Ectodermal cell (in vitro differentiated cells): ENCODE measurements around the gene PIEZO1.
A peak's percentile ranks its signal among the peaks of the same experiment; 100 is the strongest.
"Not testable (repeated sequence)": the region's sequence is repeated elsewhere in the genome, so short reads cannot be mapped to it uniquely, and the experiment has no call there.

ENCODE experiments used
- H3K27ac ChIP-seq: 2 replicates; pipeline ENCODE4 v1.7.0; 2013; ENCODE audit warnings: mild to moderate bottlenecking, low read depth, low read length; ENCODE audit not compliant: insufficient read depth, poor library complexity, severe bottlenecking
- H3K27me3 ChIP-seq: 2 replicates; pipeline ENCODE4 v1.7.0; 2013; ENCODE audit warnings: mild to moderate bottlenecking, low read length; ENCODE audit not compliant: insufficient read depth, control insufficient read depth, poor library complexity, severe bottlenecking
- H3K36me3 ChIP-seq: one replicate; pipeline ENCODE4 v1.7.0; 2013; ENCODE audit warnings: low read length; ENCODE audit not compliant: control insufficient read depth, insufficient read depth
- H3K4me1 ChIP-seq: one replicate; pipeline ENCODE4 v1.7.0; 2013; ENCODE audit warnings: low read length; ENCODE audit not compliant: control insufficient read depth, insufficient read depth
- H3K4me3 ChIP-seq: 2 replicates; pipeline ENCODE4 v1.7.0; 2013; ENCODE audit warnings: low read depth, low read length, control low read depth; ENCODE audit not compliant: insufficient read depth
- H3K9me3 ChIP-seq: 2 replicates; pipeline ENCODE4 v1.7.0; 2013; ENCODE audit warnings: mild to moderate bottlenecking, low read length, moderate library complexity; ENCODE audit not compliant: control insufficient read depth
- WGBS, 2 experiments: methylation state at CpG; one replicate each; pipeline ENCODE4 v1.1.7; 2013; ENCODE audit warnings: missing lambda C conversion rate in 2 of 2; 5-methylcytosine and 5-hydroxymethylcytosine counted together

Gene PIEZO1

GRCh38 chr16:88773812-88774291 lies 11.2 kb downstream of the PIEZO1 start:
- Histone ChIP-seq H3K4me3 (no peak overlapping the region), H3K36me3 (no peaks in the 10 kb centered on the region), H3K4me1 (peaks cover 59% of the 10 kb centered on the region), H3K27me3 (peaks cover 32% of the 10 kb centered on the region), H3K27ac (no peak overlapping the region), H3K9me3 (no peaks in the 10 kb centered on the region)
- WGBS, 2 experiments = 65 to 67% methylated on average over 12 of the region's 12 CpGs

DNA sequence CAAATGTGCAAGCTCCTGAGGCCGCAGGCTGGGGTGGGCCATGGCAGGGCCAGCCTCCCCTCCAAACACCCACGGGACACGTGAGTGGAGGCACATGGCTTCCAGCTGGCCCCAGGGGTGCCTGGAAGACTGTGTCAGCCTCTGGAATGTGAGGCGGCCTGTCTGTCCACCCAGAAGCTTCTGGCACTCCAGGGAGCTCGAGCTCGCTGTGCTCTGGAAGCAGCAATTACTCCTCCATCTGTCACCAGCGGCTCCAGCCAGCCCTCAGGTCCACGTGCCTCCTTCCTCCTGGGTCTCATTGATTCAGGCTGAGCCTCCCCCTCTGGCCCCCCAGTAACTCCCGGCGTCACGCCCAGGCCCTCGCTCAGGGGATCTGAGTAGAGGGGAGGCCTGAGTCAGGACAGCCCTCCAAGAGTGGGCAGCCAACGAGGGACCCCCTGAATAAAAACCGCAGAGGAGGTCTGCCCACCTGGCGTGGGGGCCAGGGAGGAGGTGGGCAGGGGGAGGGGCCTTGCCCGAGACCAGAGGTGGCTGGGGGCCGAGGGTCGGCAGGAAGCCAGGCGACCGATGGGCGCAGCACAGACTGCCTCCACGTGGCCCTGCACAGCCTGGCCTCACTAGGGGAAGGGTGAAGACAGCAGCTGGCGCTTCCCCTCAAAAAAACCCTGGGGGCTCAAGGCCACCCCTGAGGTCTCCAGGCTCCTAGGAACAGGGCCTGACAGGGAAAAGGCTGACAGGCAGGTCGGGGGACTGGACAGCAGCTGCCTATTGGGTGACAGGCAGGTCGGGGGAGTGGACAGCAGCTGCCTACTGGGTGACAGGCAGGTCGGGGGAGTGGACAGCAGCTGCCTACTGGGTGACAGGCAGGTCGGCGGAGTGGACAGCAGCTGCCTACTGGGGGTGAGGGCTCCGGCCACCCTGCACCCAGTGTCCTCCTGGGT lies 11.9 kb downstream of the PIEZO1 start:
- Histone ChIP-seq H3K4me3 (no peak overlapping the region), H3K27me3 (peaks cover 32% of the 10 kb centered on the region), H3K36me3 (no peaks in the 10 kb centered on the region), H3K27ac (no peak overlapping the region), H3K9me3 (no peaks in the 10 kb centered on the region), H3K4me1 (peaks cover 54% of the 10 kb centered on the region)
- 72 to 73% methylated on average over 29 of the region's 29 CpGs for WGBS, 2 experiments

- WGBS, 2 experiments = 92 to 93% methylated on average over 17 of the region's 23 CpGs
- H3K36me3 ChIP-seq, H3K9me3 ChIP-seq, H3K27ac ChIP-seq, H3K4me3 ChIP-seq: not testable (repeated sequence)
- Histone ChIP-seq H3K27me3 (peaks cover 35% of the 10 kb centered on the region), H3K4me1 (peaks cover 47% of the 10 kb centered on the region)
These were observed 13.2 kb downstream of the PIEZO1 start for GRCh38 chr16:88771781-88772180.

DNA sequence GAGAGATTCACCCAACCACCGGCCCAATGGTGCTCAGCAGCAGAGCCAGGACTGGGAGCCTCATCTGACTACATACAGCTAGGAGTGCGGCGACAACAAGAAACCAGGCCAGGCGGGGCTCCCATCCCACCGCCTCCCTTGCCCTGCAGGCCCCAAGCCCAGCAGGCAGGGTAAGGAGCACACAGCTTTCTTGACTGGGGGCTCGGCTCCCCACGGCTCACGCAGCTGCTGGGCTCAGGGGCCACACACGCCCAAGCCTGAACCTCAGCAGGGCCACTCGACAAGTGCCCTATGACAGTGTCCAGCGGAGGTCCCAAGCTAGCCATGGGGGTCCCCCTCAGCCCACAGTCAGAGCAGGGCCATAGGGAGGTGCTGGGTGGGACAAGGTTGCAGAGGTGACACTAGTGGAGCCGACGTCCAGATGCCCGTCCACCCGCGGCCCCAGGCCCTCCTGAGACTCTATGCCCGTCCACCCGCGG lies 13.7 kb downstream of the PIEZO1 start:
- Histone ChIP-seq H3K4me3 (peak overlapping the region; percentile 13), H3K9me3 (no peaks in the 10 kb centered on the region), H3K4me1 (peaks cover 47% of the 10 kb centered on the region), H3K36me3 (no peaks in the 10 kb centered on the region), H3K27me3 (peaks cover 35% of the 10 kb centered on the region), H3K27ac (no peak overlapping the region)
- 74 to 77% methylated on average over 16 to 19 of the region's 19 CpGs for WGBS, 2 experiments

GRCh38 chr16:88770461-88771293 lies 14.3 kb downstream of the PIEZO1 start:
- Histone ChIP-seq H3K4me1 (peaks cover 44% of the 10 kb centered on the region), H3K9me3 (no peaks in the 10 kb centered on the region), H3K4me3 (peak overlapping the region; percentile 13), H3K36me3 (no peaks in the 10 kb centered on the region), H3K27ac (no peak overlapping the region), H3K27me3 (peaks cover 35% of the 10 kb centered on the region)
- 20 to 21% methylated on average over 41 of the region's 41 CpGs for WGBS, 2 experiments

GRCh38 chr16:88769617-88770460 lies 15.2 kb downstream of the PIEZO1 start:
- Histone ChIP-seq H3K9me3 (no peaks in the 10 kb centered on the region), H3K27me3 (peaks cover 35% of the 10 kb centered on the region), H3K36me3 (no peaks in the 10 kb centered on the region), H3K27ac (no peak overlapping the region), H3K4me3 (peak overlapping the region; percentile 11), H3K4me1 (peaks cover 44% of the 10 kb centered on the region)
- 19 to 20% methylated on average over 30 of the region's 30 CpGs for WGBS, 2 experiments

- peaks cover 46% of the 10 kb centered on the region for H3K4me1 ChIP-seq
- no peak overlapping the region for H3K4me3 ChIP-seq
- no peaks in the 10 kb centered on the region for H3K9me3 ChIP-seq
- peaks cover 35% of the 10 kb centered on the region for H3K27me3 ChIP-seq
- no peaks in the 10 kb centered on the region for H3K36me3 ChIP-seq
- H3K27ac ChIP-seq = no peak overlapping the region
- 71 to 75% methylated on average over 23 to 24 of the region's 24 CpGs for WGBS, 2 experiments
These were observed 16.8 kb downstream of the PIEZO1 start for GRCh38 chr16:88768071-88768783.

DNA sequence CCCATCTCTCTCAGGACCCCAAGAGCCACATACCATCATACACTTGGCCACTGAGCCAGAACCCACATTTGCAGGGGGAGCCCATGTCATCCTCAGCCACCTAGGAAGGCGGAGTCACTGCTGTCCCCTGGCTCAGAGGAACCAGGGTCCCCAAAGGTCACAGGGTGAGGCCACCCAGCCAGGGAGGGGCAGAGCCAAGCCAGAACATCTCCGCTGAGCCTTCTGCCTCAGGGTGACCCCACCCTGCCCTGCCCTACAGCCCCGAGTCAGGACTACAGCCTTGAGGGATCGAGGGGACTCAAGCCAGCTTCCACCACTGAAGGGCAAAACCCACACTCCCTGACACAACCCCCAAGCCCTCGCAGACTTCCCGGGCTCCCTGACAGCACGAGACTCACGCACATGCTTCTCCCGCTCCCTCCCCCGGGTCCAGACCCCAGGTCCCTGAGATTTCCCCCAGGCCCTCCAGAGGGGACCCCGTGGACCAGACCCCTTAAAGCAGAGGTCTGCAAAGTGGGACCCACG lies 17.4 kb downstream of the PIEZO1 start:
- Histone ChIP-seq H3K36me3 (no peaks in the 10 kb centered on the region), H3K27ac (no peak overlapping the region), H3K4me3 (no peak overlapping the region), H3K27me3 (peaks cover 33% of the 10 kb centered on the region), H3K4me1 (peaks cover 39% of the 10 kb centered on the region), H3K9me3 (no peaks in the 10 kb centered on the region)
- WGBS, 2 experiments = 82 to 83% methylated on average over 12 of the region's 12 CpGs

DNA sequence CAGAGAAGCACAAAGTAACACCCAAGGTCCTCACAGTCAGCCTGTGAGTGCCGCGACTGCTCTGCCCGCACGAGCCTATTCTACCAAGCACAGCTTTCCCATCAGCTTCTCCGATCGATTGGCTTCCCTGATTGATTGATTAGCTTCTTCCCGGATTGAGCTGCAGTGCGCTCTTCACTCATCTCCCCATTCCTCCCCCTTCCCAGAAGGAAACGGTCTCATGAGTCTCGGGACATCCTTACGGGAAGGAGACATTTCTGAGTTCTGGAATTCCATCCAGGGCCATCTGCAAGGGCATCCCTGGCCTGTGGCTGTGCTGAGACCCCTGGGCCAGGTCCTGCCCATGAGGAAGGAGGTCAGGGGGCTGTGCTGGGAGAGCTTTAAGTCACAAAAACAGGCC lies 18.0 kb downstream of the PIEZO1 start:
- no peak overlapping the region for H3K4me3 ChIP-seq
- no peak overlapping the region for H3K27ac ChIP-seq
- peaks cover 43% of the 10 kb centered on the region for H3K4me1 ChIP-seq
- peaks cover 27% of the 10 kb centered on the region for H3K27me3 ChIP-seq
- WGBS, 2 experiments = 87 to 88% methylated on average over 11 of the region's 11 CpGs
- H3K36me3 ChIP-seq = no peaks in the 10 kb centered on the region
- H3K9me3 ChIP-seq = no peaks in the 10 kb centered on the region
